GM19043 (cell line): ENCODE results near the gene MEI1.
"Not testable (repeated sequence)": the region's sequence is repeated elsewhere in the genome, so short reads cannot be mapped to it uniquely, and the experiment has no call there.

Experiments used
- ATAC-seq: cut with Tn5 transposase; IDR thresholded peaks from one replicate; pipeline ENCODE4 v1.9.1; 2021; ENCODE audit warnings: low read depth; ENCODE audit not compliant: unreplicated experiment

The MEI1 gene

DNA sequence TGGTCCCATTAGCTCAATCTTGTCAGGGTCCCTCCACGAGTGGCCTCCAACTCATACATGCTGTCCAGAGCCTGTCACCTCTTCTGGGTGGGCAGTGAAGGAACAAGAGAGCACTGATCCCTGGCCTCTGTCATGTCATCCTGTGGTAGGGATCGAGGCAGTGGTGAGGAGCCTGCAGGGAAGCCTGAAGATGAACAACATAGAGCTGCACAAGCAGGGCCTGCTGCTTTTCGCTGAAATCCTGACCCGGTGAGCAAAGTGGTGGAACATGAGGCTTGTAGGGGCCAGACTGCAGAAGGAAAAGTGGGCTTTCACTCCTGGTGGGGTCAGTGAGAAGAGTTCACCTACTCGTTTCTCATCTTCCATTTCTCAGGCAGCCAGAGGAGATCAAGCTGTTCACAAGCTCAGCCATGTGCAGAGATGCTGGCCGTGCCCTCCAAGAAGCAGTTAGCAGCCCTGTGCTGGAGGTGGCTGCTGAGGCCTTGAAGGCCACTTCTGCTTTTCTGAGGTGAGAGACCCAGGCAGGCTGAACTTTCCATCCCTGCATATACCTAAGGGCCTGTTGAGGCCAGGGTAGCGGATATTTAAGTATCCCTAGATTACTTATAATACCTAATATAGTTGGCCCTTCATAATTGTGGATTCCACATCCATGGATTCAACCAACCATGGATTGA lies 32.9 kb downstream of the MEI1 start:
- no peak for ATAC-seq

GRCh38 chr22:41733241-41733640 lies 33.9 kb downstream of the MEI1 start:
- not testable (repeated sequence) for ATAC-seq

- no peak for ATAC-seq
Measured at GRCh38 chr22:41739576-41739975, 40.3 kb downstream of the MEI1 start.

DNA sequence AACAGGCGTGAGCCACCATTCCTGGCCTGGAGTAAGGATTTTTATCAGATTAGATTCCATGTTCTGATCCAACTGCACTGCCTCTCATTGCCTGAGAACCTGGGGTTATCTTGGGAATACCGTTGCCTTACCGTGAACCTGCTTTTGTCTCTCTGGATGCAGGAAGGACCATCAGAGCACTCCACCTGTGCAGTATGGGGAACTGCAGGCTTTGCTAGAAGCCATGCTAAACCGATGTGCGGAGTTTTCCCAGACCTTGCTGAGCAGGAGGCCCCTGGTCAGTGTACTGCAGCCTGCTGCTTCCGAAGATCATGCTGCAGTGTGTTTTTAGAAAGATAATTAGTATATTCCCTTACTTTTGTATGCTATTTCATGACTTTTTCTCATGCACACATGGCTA lies 43.6 kb downstream of the MEI1 start:
- ATAC-seq: no peak

- ATAC-seq: no peak
Measured at GRCh38 chr22:41745968-41746367, 46.7 kb downstream of the MEI1 start.

- peak; percentile 77 for ATAC-seq
Measured at GRCh38 chr22:41746567-41747400, 47.5 kb downstream of the MEI1 start.

GRCh38 chr22:41752011-41752970 lies 53.0 kb downstream of the MEI1 start:
- ATAC-seq: no peak

GRCh38 chr22:41753984-41754383 lies 54.7 kb downstream of the MEI1 start:
- ATAC-seq: no peak

DNA sequence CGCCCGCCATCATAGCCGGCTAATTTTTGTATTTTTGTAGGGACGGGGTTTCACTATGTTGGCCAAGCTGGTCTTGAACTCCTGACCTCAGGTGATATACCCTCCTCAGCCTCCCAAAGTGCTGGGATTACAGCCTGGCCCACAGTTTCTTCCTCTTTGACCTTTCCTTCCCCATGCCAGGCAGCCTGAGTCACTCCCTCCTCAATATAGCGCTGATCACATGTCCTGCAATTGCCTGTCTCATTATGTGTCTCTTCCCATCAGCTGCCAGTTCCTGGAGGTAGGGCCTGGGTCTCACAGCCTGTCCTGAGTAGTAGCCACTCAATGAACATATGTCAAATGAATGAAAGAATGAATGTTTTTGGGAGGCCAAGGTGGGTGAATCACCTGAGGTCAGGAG lies 58.2 kb downstream of the MEI1 start:
- no peak for ATAC-seq

- no peak for ATAC-seq
Measured at GRCh38 chr22:41758231-41758630, 58.9 kb downstream of the MEI1 start.

- ATAC-seq: no peak
Measured at GRCh38 chr22:41762980-41763779, 63.9 kb downstream of the MEI1 start.

DNA sequence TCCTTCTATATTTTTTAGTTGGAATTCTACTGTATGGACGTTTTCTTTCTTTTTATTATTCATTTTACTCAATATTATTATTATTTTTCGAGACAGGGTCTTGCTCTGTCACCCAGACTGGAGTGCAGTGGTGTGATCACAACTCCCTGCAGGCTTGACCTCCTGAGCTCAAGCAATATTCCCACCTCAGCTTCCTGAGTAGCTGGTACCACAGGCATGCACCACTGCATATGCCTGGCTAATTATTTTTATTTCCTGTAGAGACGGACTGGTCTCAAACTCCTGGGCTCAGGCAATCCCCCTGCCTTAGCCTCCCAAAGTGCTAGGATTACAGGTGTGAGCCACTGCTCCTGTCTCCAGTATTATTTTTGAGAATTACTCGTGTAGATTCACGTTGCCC lies 67.2 kb downstream of the MEI1 start:
- ATAC-seq: no peak

DNA sequence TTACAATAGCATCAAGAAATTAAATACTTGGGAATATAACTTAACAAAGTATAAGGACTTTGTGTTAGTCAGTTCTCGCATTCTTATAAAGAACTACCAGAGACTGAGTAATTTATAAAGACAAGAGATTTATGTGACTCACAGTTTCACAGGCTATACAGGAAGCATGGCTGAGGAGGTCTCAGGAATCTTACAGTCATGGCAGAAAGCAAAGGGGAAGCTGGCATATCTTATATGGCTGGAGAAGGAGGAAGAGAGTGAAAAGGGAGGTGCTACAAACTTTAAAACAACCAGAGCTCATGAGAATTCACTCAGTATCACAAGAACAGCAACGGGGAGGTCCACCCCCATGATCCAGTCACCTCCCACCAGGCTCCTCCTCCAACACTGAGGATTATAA lies 69.1 kb downstream of the MEI1 start:
- no peak for ATAC-seq

- no peak for ATAC-seq
Measured at GRCh38 chr22:41770715-41771468, 71.6 kb downstream of the MEI1 start.

DNA sequence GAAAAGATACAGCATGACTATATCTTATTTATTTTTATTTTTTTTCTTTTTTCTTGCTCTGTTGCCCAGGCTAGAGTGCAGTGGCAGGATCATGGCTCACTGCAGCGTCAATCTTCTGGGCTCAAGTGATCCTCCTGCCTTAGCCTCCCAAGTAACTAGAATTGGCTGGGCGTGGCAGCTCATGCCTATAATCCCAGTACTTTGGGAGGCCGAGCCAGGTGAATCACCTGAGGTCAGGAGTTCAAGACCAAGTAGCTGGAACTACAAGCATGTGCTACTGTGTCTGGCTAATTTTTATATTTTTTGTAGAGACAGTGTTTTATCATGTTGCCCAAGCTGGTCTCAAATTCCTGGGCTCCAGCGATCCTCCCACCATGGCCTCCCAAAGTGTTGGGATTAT lies 72.9 kb downstream of the MEI1 start:
- ATAC-seq: no peak

DNA sequence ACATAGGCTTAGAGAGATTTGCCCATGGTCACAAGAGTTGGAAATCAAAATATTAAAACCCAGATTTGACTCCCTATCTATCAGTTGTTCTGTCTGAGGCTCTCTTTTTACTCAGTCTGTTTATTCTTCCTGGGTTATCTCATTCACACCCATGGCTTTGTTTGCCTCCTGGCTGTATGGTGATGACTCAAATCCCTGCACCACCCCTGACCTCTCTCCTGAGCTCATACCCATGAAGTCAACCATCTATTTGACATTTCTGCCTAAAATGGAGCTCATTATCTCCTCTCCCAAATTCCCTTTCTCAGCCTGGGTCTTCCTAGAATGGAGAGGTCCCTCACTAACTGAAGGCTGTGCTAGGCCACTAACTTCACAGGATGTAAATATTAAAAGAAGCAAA lies 73.3 kb downstream of the MEI1 start:
- ATAC-seq: no peak

DNA sequence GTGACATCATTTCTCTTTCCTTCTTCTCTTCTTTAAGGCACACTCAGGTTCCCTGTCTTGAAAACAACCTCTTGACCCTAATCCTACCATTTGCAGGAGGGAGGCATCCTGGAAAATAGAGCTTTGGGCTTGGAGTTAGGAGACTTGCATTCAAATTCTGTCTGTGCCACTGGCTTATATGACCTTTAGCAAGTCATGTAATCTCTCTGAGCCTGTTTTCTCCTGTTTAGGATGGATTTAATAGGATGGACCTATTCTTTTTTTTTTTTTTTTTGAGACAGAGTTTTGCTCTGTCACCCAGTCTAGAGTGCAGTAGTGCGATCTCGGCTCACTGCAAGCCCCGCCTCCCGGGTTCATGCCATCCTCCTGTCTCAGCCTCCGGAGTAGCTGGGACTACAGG lies 76.0 kb downstream of the MEI1 start:
- no peak for ATAC-seq

DNA sequence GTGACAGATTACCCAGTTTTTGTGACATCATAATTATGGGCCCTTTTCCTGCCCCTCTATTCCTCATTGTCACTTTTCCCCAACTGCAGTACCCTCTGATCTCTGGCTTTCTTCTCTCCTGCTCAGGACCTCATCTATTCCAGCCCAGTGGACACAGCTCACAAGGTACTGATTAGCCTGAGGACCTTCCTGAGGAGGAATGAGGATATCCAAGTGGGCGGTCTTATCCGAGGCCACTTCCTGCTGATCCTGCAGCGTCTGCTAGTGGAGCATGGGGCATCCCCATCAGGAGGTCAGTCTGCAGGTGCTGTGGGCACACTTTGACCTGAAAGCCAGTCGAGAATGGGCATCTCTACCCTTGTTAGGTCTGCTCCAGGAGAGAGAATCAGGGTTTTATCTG lies 76.7 kb downstream of the MEI1 start:
- ATAC-seq: no peak

GRCh38 chr22:41776381-41776780 lies 77.1 kb downstream of the MEI1 start:
- ATAC-seq: no peak
